Measurements from ENCODE around the gene CRELD2.

GRCh38 chr22:49955581-49956417 lies 37.4 kb downstream of the CRELD2 start:
- TF ChIP-seq POLR2AphosphoS5 (IDR thresholded peaks at IDR 0.05; ENCODE audit: borderline replicate concordance, low read depth, low read length) (no peak), EZH2 (IDR thresholded peaks at IDR 0.05) (no peak)

All from SK-N-MC (cell line).